HG03135 (cell line): ENCODE measurements around the gene PTPN22.

Experiments used
- ATAC-seq: cut with Tn5 transposase; IDR thresholded peaks from one replicate; pipeline ENCODE4 v1.9.1; 2021; ENCODE audit warnings: mild to moderate bottlenecking, moderate library complexity; ENCODE audit not compliant: unreplicated experiment

The PTPN22 gene

DNA sequence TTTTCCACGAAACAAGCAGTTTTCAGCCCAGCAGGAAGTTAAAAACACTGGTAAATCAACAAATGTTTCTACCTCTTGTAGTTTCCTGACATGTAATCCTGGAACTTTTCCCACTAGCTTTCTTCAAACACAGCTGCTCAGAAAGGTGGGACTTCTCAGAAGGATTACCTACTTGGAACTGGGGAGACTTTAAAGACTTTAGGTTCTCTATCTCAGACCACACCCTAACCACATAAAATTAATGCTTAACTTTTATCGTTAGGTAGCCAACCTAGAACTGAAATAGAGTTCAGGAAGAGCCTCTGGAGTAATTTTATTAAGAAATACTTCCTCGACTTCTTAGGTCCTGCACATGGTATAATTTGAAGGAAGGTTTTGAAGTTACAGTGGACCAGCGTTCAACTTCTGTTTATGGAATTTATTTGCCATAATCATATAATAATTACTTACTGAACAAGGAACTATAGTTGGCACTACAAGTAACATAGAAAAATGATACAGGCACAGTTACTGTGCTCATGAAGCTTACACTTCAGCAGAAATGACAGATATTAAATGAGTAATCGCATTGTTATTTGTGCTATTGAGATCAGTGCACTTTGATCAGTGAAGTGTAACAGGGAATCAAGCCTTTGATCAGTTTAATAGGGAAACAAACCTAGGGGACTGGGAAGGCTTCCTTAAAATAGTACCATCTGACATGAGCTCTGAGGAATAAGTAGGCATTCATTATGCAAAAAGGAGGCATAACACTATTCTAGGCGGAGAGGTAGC lies 16.1 kb upstream of the PTPN22 start, which contains the start of gene BCL2L15:
Gene BCL2L15, minus strand, starts transcription at position 180 of the 774 bp plus-strand sequence. CDS start 206 bp downstream, outside the sequence.
- no peak for ATAC-seq

DNA sequence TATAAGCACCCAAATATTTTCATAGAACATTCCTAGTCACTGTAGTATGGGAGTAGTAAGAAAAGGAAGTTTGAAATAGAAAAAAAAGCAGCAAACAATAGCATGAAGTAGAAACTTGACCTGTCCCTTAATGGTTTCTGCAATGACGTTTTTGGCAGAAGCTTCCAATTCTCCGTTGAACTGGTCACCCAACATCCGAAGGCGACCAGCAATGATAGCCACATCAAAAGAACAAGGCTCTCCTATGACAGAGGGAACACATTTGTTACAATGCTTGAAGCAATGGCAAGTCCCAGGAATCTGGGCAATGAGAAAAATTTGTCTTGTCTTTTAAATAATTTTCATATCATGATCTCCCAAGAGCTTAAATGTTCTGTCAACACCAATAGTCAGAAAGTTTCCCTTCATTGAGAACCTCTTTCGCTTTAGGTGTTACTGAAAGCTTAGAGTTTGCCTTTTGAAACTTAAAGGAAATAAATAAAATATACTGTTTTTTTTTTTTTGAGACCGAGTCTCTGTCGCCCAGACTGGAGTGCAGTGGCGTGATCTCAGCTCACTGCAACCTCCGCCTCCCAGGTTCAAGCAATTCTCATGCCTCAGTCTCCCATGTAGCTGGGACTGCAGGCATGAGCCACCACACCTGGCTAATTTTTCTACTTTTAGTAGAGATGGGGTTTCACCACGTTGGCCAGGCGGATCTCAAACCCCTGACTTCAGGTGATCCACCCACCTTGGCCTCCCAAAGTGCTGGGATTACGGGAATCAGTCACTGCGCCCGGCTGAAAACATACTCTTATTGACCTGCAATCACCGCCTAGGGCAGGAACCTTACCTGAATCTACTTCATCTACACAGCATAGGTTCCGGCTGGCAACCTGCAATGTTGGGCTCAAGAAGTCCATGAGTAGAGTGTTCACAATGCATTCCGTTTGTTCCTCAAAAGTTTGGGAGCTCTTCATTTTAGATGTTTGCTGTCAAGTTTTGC lies 15.2 kb upstream of the PTPN22 start:
- no peak for ATAC-seq

DNA sequence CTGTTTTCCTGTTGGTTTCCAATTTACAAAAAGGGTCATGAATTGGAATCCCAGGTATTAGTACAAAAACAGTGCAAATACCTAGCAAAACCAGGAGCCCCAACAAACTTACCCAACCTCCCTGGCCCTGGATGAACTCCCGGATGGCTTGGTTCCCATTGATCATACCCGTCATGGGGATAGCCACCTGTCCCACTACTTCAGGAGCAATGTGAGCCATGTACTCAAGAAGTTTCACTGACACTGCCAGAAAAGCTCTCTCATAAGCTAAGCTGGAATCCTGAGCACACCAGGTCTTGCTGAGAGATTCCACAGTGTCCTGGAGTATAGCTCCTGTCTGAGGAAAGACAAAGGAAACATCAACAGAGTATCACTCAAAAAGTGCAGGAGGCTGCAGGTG lies 10.1 kb upstream of the PTPN22 start:
- ATAC-seq: no peak

DNA sequence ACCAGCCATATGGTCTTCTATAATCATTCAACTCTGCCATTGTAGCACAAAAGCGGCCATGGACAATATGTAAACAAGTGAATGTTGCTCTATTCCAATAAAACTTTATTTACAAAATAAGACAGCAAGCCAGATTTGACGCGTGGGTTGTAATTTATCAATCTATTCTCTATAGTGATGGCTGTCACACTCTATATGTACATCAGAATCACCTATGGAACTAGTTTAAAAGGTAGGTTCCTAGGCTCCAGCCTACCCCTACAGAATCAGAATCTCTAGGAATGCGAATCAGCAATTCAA lies 8.2 kb upstream of the PTPN22 start:
- ATAC-seq: no peak

DNA sequence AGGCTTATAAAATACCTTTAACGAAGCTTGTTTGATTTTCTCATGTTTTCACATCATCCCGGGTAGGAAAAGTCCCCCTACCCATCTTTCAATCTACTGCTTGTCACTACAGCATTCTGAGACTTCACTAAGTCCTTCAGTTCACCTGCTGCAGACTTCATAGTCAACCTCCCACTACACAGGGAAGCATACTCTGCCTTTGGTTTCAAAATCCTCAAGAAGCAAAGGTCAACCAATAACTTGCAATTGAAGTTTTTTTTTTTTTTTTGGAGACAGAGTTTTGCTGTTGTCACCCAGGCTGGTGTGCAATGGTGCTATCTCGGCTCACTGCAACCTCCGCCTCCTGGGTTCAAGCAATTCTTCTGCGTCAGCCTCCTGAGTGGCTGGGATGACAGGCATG lies 4.7 kb upstream of the PTPN22 start:
- ATAC-seq: no peak

DNA sequence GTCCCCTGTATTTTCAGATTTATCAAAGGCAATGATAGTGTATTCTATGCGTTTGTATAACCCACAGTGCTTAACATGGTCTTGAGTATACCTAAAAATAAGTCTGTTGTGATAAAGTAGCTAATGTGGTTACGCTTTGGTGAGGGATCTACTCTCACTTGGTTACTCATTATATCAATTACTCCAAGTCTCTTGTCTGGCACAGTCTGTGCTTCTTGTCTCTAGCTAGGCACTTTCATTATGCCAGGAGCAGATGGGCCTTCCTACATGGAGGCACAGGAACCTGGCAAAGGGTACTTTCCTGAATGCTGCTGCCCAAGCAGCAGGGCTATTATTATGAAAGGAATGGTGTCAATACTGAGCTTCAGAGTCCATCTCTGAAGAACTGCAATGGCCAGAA lies 4.2 kb upstream of the PTPN22 start:
- ATAC-seq: no peak

DNA sequence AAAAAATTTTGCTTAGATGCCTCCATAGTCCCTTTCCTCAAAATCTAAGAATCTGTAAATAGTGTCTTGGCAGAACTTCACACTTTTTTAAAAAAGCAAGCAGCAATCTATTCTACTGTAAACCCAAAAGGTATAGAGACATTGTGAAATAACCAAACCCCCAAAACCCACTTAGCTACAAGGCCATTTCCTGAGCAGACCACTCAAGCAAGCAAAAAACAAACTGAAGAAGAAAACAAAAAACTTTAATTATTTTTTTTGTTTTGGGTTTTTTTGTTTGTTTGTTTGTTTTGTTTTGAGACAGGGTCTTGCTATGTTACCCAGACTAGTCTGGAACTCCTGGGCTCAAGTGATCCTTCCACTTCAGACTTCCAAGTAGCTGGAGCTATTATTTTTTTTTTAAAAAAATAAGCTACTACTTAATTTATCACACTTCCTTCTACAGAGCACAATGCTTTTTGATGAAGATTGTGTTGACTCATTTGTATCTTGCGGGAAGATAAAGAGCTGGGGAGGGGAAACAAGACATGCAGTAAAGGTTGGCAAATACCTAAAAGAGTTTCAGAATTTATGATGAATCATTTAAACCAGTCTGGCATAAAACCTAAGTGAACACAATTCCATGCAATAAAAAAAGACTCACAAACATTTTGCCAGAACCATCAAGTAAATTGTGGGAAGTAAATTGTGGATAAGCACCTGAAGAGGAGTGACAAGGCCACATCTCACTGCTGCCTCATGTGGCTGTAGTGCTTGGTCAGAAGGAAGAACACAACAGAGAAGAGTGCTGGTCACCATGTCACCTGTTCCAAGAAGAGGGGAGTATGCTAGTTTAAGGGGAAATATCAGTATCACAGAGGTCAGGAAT lies 2.7 kb upstream of the PTPN22 start:
- ATAC-seq: no peak

DNA sequence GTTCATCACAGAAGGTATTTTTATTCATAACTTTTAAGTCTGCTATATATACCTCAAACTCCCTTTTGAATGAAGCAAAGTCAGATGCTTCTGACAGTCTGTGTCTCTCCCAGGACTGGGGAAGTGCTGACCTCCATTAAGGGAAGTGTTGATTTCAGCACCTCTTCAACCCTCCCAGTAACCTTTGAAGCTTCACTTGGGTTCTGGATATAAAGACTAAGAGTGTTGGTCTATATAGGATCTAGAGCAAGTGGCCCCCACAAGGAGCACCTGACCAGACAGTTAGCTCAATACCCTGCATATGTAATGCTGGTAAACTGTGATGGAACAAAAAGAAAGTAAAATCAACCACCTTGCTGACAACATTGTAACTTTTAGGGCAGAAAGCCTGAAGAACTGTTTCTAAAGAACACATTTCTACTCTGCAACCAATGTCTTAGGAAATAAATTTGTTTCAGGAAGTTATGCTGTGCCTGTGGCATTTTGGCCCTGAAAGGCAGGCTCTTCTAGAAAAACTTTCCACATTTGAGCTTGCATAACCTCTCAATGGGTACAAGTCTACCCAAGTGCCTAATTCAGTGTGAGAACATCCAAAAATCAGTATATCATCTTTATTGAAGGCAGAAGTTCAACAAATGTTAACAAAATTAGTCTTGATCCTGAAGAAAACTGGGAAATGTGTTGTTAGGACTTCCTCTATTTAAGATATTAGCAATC lies 865 bp upstream of the PTPN22 start:
- ATAC-seq: peak; percentile 12

DNA sequence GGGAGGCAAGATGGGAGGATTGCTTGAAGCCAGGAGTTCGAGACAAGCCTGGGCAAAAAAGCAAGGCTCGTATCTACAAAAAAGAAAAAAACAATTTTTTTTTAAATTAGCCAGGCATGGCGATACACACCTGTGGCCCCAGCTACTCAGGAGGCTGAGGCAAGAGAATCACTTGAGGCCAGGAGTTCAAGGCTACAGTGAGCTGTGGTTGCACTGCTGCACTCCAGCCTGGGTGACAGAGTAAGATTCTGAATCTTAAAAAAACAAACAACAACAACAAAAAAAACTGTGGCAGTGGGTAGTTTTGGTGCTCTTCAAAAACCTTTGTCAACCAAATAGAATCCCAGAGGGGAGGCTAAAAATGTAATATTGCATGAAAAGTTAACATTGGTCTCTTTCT lies 734 bp downstream of the PTPN22 start:
- ATAC-seq: no peak

DNA sequence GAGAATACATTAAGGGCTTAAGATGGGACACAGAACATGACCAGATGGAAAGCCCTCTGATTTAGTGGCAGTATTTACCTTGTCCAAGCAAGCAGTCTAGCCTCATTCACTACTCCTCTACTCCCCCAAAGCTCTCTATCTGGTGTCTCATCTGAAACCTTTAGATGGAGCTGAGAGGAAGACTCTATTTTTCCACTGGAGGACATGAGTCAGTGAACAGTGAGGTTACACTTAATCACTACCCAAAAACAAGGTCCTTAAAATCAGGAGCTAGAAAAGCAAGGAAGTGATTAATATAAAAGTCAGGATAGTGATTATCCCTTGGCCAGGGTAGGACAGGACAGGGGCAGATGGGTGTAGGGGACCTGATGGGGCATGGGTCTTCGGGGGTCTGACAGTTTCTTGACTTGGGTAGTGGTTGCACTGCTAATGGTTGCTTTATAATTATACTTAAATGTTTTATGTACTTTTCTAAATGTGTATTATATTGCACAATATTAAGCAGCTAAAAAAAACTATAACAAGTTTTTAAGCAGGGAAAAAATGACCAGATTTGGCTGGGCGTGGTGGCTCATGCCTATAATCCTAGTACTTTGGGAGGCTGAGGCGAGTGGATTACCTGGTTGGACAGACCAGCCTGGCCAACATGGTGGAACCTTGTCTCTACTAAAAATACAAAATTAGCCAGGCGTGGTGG lies 3.0 kb downstream of the PTPN22 start:
- ATAC-seq: no peak

DNA sequence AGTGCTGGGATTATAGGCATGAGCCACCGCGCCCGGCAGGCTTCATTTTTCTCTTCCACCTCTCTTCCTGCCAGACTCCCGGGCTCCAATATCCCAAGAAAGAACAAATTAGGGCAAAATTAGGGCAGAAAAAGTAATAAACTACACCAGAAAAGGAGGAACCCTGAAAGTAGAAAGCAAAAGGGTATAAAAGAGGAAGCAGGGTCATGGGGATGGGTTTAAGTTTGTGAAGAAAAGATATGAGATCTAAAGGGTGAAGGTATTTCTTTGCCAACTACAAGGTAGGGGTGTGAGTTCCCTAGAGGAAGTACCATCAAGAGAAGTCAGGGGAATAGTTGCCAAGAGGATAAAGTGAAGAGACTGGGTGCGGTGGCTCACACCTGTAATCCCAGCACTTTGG lies 9.9 kb downstream of the PTPN22 start:
- ATAC-seq: no peak

DNA sequence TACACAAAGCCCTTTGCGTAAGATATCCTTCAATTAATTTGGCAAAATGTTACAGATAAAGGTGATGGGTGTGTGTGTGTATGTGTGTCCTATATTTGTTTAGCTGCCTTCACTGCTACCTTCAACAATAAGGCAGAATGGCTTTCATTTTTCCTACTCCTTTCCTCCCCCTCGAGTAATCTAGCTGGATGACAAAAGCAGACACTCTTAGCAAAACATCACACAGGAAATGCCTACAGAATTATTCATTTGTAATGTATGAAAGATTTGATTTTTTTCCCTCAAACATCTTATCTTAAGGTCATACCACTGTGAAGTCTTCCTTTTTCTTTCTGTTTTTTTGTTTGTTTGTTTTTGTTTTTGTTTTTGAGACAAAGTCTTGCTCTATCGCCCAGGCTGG lies 10.6 kb downstream of the PTPN22 start:
- ATAC-seq: no peak

DNA sequence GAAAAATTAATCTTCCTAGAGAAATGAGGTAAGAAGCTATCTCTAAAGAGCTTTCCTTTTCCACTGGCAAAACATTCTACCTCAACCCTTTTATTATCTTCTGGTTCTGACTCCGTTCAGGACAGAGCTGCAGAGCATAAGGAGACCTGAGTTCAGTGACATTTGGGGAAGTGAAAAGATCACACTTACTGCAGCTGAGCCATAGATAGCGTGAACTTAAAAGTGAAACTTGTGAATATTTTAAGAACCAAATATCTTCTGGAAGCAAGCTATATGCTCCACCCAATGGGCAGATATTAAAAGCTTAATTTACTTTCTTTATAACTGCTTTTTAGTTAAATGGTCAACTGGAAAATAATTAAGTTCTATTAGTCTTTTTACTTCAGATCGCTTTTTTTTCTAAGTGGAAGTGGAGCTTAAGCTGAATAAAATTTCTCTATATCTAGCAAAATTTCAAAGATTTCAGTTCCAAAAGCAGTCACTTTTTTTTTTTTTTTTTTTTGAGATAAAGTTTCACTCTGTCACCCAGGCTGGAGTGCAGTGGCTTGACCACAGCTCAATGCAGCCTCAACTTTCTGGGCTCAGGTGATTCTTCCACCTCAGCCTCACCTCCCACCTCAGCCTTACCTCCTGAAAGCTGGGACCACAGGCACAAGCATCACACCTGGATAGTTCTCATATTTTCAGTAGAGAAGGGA lies 11.9 kb downstream of the PTPN22 start:
- peak; percentile 85 for ATAC-seq

DNA sequence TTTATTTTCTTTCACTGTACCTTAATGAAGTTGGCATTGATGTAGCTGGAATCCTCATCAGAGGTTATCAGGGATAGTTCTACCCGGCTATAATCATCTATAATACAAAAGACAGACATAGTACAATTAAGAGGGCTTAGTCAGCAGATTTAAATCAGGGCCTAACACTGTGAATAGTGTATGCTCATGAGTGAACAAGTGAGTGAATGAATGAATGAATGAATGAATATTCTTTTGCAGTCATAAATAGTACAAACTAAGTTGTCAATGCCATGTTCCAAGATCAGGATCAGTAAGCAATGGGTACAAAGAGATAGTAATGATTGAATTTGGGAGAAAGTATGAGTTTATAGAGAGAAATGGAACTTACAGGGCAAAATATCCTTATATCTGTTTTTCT lies 12.5 kb downstream of the PTPN22 start:
- no peak for ATAC-seq

DNA sequence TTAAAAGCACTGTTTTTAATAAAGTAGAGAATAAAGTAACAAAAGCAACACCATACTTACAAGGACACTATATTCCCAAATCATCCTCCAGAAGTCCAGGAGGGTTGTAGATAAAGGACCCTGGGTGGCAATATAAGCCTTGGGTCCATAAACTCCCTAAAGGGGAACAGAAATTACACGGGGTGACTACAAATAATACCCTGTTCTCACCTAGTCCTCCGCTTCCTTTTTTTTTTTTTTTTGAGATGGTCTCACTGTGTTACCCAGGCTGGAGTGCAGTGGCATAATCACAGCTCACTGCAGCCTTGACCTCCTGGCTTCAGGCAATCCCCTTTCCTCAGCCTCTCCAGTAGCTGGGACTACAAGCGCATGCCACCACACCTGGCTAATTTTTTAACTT lies 13.1 kb downstream of the PTPN22 start:
- peak; percentile 38 for ATAC-seq

DNA sequence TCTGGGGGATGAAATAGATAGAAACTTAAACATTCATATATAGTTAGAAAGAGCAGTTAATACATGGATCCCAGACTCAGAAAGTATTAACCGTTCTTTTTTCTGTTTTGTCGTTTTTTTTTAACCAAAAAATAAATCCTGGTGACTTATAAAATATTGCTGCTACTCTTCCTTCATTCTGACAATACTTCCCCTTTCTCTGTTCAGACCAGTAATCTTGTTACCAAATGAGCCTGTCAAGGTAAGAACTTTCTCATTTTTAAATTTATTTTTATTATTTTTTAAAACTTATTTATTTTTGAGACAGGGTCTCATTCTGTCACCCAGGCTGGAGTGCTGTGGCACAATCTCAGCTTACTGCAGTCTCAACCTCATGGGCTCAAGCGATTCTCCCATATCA lies 13.7 kb downstream of the PTPN22 start:
- no peak for ATAC-seq

DNA sequence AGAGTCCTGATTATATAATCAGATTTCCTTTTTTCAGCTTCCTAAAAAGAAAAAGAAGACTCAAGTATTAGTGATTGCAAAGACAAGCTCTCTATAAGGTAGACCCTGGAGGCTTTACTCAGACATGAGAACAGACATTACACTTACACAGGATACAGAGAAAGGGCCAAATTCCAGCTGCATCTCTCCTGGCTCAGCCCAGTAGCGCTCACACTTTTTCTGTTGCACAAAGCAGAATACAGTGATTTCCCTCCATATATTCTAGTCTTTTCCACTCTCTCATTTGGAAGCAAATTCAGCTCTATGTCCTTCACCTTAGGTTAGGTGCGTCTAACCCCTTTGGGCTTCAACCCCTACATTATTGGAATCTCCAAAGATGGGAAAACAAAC lies 15.1 kb downstream of the PTPN22 start:
- ATAC-seq: no peak

DNA sequence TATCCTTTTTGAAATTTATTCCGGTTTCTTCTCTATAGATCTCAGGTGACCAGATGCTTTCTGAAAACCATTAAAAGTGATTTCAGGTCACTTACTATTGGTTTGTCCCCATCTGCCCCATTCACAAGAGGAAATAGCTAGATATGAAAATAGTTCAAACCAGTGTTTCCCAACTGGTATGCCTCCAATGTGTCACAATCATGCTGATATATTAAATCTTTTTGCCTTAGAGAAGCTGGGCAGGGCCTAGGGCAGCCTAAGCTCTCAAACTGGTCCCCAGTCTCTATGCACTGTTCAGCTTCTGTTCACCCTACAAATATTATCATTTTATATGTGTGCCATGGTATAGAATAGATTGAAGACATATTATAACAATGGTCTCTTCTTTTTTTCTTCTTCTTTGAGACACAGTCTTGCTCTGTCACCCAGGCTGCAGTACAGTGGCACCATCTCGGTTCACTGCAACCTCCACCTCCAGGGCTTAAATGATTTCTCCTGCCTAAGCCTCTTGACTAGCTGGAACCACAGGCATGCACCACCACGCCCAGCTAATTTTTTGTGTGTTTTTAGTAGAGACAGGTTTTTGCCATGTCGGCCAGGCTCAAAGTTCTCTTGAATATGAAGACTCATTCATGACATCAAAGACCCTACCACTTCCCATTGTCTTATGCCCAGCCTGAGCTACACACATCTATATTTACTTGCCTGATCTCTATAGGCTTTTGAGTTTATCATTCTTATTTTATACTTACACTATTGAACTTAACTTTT lies 15.7 kb downstream of the PTPN22 start:
- no peak for ATAC-seq

DNA sequence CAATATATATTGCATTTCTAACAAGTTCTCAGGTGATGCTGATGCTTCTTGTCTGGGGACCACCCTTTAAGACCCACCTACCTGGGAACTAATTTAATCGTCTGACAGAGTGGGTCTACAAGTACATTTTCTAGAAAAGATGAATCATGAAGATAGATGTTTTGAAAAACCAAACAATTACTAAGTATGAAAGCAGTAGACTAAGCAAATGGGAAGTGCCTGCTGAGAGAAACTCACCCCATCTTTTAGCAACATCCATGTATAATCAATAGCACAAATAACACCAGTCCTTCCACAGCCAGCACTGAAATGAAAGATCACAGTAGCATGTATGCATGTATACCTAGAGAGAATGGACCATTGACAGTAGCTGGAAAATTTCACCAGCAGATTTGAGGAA lies 17.3 kb downstream of the PTPN22 start:
- no peak for ATAC-seq
